Measurements from ENCODE around the gene FAR2.
"Not testable (repeated sequence)": the region's sequence is repeated elsewhere in the genome, so short reads cannot be mapped to it uniquely, and the experiment has no call there.

FAR2 gene

GRCh38 chr12:29343022-29343799 lies 194.1 kb downstream of the FAR2 start:
- DNase-seq: no peak

- no peak for DNase-seq
Observed at GRCh38 chr12:29346769-29347421, 197.8 kb downstream of the FAR2 start.

- DNase-seq: no peak
Observed at GRCh38 chr12:29350080-29350479, 201.0 kb downstream of the FAR2 start.

GRCh38 chr12:29354954-29355353 lies 205.9 kb downstream of the FAR2 start:
- no peak for DNase-seq

GRCh38 chr12:29365091-29365490 lies 216.0 kb downstream of the FAR2 start:
- no peak for DNase-seq

- no peak for DNase-seq
Observed at GRCh38 chr12:29374012-29374411, 224.9 kb downstream of the FAR2 start.

- no peak for DNase-seq
Observed at GRCh38 chr12:29374913-29375312, 225.8 kb downstream of the FAR2 start.

- no peak for DNase-seq
Observed at GRCh38 chr12:29376118-29376517, 227.0 kb downstream of the FAR2 start.

GRCh38 chr12:29380536-29381523 lies 231.8 kb downstream of the FAR2 start, which contains the start of gene ERGIC2:
ERGIC2 (minus strand) TSS chr12:29381172; CDS start chr12:29371633, 9,539 bp downstream.
- peak; percentile 80 to 98 (median 90) for DNase-seq

- DNase-seq: no peak
Observed at GRCh38 chr12:29382251-29382650, 233.2 kb downstream of the FAR2 start.

GRCh38 chr12:29385194-29385593 lies 236.1 kb downstream of the FAR2 start:
- not testable (repeated sequence) for DNase-seq
